Endometrium (tissue), 2 donors: ENCODE measurements around the gene CCDC107.
"Not testable (repeated sequence)": the region's sequence is repeated elsewhere in the genome, so short reads cannot be mapped to it uniquely, and the experiment has no call there.

ENCODE experiments used
- FAIRE-seq: peaks from 2 replicates; lab custom pipeline; 2012; peaks lifted over from hg19 to GRCh38; lab: Jason Lieb, UNC
- donor health status: control.
- donor health status: control.

CCDC107 gene

GRCh38 chr9:35638751-35639150 is 19.3 kb upstream of the CCDC107 start:
- FAIRE-seq, result not testable (repeated sequence)

- peak; percentile 26 for FAIRE-seq
Observed at GRCh38 chr9:35639225-35639624, 18.9 kb upstream of the CCDC107 start.

GRCh38 chr9:35639631-35640030 is 18.5 kb upstream of the CCDC107 start:
- no peak for FAIRE-seq

- FAIRE-seq, result not testable (repeated sequence)
Observed at GRCh38 chr9:35640431-35640830, 17.7 kb upstream of the CCDC107 start.

GRCh38 chr9:35641478-35641877 is 16.6 kb upstream of the CCDC107 start:
- FAIRE-seq, result not testable (repeated sequence)

GRCh38 chr9:35643046-35643445 is 15.0 kb upstream of the CCDC107 start:
- no peak for FAIRE-seq

- not testable (repeated sequence) for FAIRE-seq
Observed at GRCh38 chr9:35645736-35646135, 12.4 kb upstream of the CCDC107 start.

- FAIRE-seq, result no peak
Observed at GRCh38 chr9:35646153-35646532, 11.9 kb upstream of the CCDC107 start.

- no peak for FAIRE-seq
Observed at GRCh38 chr9:35646533-35647265, 11.4 kb upstream of the CCDC107 start.

- FAIRE-seq, result no peak
Observed at GRCh38 chr9:35649431-35650340, 8.4 kb upstream of the CCDC107 start.

GRCh38 chr9:35650341-35651158 is 7.5 kb upstream of the CCDC107 start, which contains the start of gene SIT1:
Gene SIT1 (minus strand): TSS chr9:35650931. CDS start chr9:35650853, 78 bp downstream.
- no peak for FAIRE-seq

GRCh38 chr9:35651956-35652828 is 5.9 kb upstream of the CCDC107 start:
- FAIRE-seq, result no peak

- FAIRE-seq, result no peak
Observed at GRCh38 chr9:35652829-35653209, 5.3 kb upstream of the CCDC107 start.

GRCh38 chr9:35653611-35654010 is 4.5 kb upstream of the CCDC107 start:
- no peak for FAIRE-seq

- no peak for FAIRE-seq
Observed at GRCh38 chr9:35656348-35656747, 1.7 kb upstream of the CCDC107 start.

- FAIRE-seq, result no peak
Observed at GRCh38 chr9:35656831-35657545, 1.1 kb upstream of the CCDC107 start.

- peak; percentile 93 for FAIRE-seq
Observed at GRCh38 chr9:35657546-35658136, 451 bp upstream of the CCDC107 start, which contains the start of gene RMRP. Gene RMRP (minus strand): TSS chr9:35658019.

GRCh38 chr9:35658968-35659220 is 802 bp downstream of the CCDC107 start:
- no peak for FAIRE-seq

- no peak for FAIRE-seq
Observed at GRCh38 chr9:35659340-35659739, 1.2 kb downstream of the CCDC107 start.

GRCh38 chr9:35660966-35661415 is 2.9 kb downstream of the CCDC107 start:
- no peak for FAIRE-seq
